ENCODE results near the gene RUFY3. TPM values are rescaled to one million over a fixed set of nuclear protein-coding genes. Genes with fewer than 3 reads are reported as not detected.

The RUFY3 gene
- total and polyA plus RNA-seq, 9 of the 15 experiments (the other 6 are each of a cell fraction or from before 2014, with no cell fraction given) = 4.2 to 31.1 (median 21.5) TPM

DNA sequence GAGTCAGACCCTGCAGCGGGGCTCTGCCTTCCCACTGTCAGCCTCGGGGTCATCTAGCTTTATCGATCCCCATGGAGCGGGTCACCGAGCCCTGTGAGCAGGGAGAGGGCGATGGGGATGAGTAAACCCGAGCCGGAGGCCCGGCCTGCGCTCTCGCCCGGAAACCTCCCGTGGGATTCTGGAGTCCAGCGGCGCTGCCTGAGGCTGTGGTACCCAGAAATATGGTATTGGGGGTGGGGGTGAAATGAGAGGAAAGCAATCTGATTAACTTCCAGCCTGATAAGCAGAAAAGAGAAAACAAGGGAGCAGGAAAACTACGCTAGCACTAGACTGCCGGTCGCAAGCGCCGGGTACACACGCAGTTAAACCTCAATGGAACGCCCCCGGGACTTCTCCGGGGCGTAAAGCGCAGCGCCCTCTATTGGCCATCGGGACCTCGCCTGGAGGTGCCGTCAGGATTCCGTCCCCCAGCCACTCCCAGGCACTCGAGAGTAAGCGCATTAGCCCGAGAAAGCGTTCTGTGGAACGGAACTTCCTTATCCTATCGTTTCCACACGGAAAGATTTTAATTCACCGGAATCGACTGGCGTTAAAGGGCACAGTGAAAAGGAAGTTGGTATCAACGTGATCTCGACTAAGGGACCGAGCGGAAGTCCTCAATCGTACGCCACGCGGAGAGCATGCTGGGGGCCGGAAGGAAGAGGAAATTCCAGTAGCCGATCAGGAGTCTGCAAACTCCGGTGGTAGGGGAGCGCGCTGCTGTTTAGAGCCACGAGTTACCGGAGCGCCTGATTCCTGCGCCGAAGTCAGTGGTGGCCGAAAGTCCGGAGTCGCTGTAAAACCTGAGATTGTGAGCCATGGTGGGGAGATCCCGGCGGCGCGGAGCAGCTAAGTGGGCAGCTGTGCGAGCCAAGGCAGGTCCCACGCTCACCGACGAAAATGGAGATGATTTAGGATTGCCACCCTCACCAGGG, 33.7 kb upstream of the RUFY3 start, which contains the start of gene UTP3 (continued):
- TF ChIP-seq, protein P1, sequence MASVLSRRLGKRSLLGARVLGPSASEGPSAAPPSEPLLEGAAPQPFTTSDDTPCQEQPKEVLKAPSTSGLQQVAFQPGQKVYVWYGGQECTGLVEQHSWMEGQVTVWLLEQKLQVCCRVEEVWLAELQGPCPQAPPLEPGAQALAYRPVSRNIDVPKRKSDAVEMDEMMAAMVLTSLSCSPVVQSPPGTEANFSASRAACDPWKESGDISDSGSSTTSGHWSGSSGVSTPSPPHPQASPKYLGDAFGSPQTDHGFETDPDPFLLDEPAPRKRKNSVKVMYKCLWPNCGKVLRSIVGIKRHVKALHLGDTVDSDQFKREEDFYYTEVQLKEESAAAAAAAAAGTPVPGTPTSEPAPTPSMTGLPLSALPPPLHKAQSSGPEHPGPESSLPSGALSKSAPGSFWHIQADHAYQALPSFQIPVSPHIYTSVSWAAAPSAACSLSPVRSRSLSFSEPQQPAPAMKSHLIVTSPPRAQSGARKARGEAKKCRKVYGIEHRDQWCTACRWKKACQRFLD (CRISPR knock-in tag; IDR thresholded peaks at IDR 0.05) = no peak
- TF ChIP-seq NFYB (IDR thresholded peaks at IDR 0.05; ENCODE audit: extremely low read depth, insufficient read length) (no peak), NFE2 (IDR thresholded peaks at IDR 0.05; ENCODE audit: low read depth) (0 out of 2 replicates have a peak, but pooled peaks have one; percentile 16), RBM17 (IDR thresholded peaks at IDR 0.05; ENCODE audit: borderline replicate concordance, low read depth, low read length) (no peak), MTF1 (CRISPR knock-in tag; IDR thresholded peaks at IDR 0.05; ENCODE audit: borderline replicate concordance) (no peak), HIVEP1 (CRISPR knock-in tag; IDR thresholded peaks at IDR 0.05) (no peak), SPI1 (IDR thresholded peaks at IDR 0.05; ENCODE audit: borderline replicate concordance, low read depth, low read length) (peak; percentile 75), KAT2B (IDR thresholded peaks at IDR 0.05; ENCODE audit: low read depth, low read length) (no peak), ZNF311 (CRISPR knock-in tag; IDR thresholded peaks at IDR 0.05) (no peak), SP2 (IDR thresholded peaks at IDR 0.05; ENCODE audit: extremely low read depth, low read depth, low read length, poor library complexity, severe bottlenecking) (no peak), ZNF764 (CRISPR knock-in tag; IDR thresholded peaks at IDR 0.05; ENCODE audit: low read depth) (no peak; the same call in 1 of the 2 replicates), ZNF76 (CRISPR knock-in tag; IDR thresholded peaks at IDR 0.05; ENCODE audit: borderline replicate concordance) (no peak), ZC3H4 (CRISPR knock-in tag; IDR thresholded peaks at IDR 0.05; ENCODE audit: borderline replicate concordance) (no peak), EP400 (IDR thresholded peaks at IDR 0.05) (peak; percentile 96), GTF2E2 (tag; IDR thresholded peaks at IDR 0.05) (peak; percentile 74), DDX20 (tag; IDR thresholded peaks at IDR 0.05; ENCODE audit: low read depth) (no peak), KLF6 (CRISPR knock-in tag; IDR thresholded peaks at IDR 0.05; ENCODE audit: borderline replicate concordance) (peak; percentile 45; the same call in 1 of the 2 replicates), SRSF3 (IDR thresholded peaks at IDR 0.05; ENCODE audit: insufficient read depth, low read length) (no peak), PRMT5 (CRISPR knock-in tag; IDR thresholded peaks at IDR 0.05) (no peak), ZNF165 (CRISPR knock-in tag; IDR thresholded peaks at IDR 0.05; ENCODE audit: borderline replicate concordance) (no peak)
- TF ChIP-seq, protein P2, sequence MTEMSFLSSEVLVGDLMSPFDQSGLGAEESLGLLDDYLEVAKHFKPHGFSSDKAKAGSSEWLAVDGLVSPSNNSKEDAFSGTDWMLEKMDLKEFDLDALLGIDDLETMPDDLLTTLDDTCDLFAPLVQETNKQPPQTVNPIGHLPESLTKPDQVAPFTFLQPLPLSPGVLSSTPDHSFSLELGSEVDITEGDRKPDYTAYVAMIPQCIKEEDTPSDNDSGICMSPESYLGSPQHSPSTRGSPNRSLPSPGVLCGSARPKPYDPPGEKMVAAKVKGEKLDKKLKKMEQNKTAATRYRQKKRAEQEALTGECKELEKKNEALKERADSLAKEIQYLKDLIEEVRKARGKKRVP (CRISPR knock-in tag; IDR thresholded peaks at IDR 0.05) = peak; percentile 23; the same call in 1 of the 2 replicates
- TF ChIP-seq, protein P3, sequence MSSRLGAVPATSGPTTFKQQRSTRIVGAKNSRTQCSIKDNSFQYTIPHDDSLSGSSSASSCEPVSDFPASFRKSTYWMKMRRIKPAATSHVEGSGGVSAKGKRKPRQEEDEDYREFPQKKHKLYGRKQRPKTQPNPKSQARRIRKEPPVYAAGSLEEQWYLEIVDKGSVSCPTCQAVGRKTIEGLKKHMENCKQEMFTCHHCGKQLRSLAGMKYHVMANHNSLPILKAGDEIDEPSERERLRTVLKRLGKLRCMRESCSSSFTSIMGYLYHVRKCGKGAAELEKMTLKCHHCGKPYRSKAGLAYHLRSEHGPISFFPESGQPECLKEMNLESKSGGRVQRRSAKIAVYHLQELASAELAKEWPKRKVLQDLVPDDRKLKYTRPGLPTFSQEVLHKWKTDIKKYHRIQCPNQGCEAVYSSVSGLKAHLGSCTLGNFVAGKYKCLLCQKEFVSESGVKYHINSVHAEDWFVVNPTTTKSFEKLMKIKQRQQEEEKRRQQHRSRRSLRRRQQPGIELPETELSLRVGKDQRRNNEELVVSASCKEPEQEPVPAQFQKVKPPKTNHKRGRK (tag; IDR thresholded peaks at IDR 0.05) = no peak
- TF ChIP-seq, protein P4, sequence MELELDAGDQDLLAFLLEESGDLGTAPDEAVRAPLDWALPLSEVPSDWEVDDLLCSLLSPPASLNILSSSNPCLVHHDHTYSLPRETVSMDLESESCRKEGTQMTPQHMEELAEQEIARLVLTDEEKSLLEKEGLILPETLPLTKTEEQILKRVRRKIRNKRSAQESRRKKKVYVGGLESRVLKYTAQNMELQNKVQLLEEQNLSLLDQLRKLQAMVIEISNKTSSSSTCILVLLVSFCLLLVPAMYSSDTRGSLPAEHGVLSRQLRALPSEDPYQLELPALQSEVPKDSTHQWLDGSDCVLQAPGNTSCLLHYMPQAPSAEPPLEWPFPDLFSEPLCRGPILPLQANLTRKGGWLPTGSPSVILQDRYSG (tag; conservative IDR thresholded peaks at IDR 0.05; ENCODE audit: low read depth) = no peak

Measured in K562 (cell line).